GM19372 (cell line): ENCODE results near the gene KRTAP3-1.
"Not testable (repeated sequence)": the region's sequence is repeated elsewhere in the genome, so short reads cannot be mapped to it uniquely, and the experiment has no call there.

Experiments used
- ATAC-seq: cut with Tn5 transposase; IDR thresholded peaks from one replicate; pipeline ENCODE4 v1.9.1; 2021; ENCODE audit warnings: mild to moderate bottlenecking, low read depth, moderate library complexity; ENCODE audit not compliant: unreplicated experiment

Gene KRTAP3-1

DNA sequence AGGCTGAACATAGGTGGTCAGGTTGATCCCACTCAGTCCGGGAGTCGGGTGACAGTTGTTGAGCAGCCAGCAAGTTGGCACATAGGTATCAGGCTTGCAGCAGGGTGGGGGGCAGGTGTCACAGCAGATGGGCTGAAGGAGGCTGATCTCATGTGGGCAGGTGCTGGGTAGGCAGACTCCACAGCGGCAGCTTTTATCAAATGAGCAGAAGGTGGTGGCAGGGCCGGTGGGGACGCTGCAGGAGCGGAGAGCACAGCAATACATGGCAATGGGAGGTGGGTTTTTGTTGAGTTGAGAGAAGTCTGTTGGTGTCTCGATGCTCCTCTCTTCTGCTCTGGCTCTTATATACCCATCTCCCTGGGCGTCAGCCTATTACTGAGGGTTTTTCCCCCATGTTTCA lies at the start of gene KRTAP3-1:
Gene KRTAP3-1 (minus strand): TSS at position 318 of the 400 bp plus-strand sequence. CDS start 54 bp downstream, at position 264.
- no peak for ATAC-seq

DNA sequence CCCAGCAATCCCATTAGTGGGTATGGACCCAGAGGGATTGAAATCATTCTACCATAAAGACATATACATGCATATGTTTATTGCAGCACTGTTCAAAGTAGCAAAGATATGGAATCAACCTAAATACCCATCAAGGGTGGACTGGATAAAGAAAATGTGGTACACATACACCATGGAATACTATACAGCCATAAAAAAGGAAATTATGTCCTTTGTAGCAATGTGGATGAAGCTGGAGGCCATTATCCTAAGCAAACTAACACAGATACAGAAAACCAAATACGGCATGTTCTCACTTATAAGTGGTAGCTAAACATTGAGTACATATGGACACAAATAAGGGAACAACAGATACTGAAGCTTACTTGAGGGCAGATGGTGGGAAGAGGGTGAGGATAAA lies 48.6 kb upstream of the KRTAP3-1 start:
- ATAC-seq: no peak

DNA sequence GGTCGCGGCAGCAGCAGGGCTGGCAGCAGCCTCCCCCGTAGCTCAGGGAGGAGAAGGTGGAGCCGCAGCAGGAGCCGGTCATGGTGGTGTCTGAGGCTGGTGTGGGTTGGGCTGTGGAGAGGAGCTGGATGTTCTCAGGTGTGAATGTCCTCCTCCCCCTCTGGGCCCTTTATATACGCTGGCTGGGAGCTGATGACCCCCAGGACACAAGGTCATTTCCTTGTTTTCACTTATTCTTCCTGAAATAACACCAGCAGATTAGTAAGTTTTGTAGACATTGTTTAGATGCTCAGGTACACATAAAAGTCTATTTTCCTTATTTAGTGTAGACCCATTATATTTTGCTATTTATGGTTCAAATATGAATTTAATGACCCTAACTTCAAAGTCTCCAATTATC lies 46.2 kb upstream of the KRTAP3-1 start, which contains the start of gene KRTAP2-2:
Gene KRTAP2-2 (minus strand): TSS at position 101 of the 400 bp plus-strand sequence. CDS start 19 bp downstream, at position 82.
- ATAC-seq: not testable (repeated sequence)

DNA sequence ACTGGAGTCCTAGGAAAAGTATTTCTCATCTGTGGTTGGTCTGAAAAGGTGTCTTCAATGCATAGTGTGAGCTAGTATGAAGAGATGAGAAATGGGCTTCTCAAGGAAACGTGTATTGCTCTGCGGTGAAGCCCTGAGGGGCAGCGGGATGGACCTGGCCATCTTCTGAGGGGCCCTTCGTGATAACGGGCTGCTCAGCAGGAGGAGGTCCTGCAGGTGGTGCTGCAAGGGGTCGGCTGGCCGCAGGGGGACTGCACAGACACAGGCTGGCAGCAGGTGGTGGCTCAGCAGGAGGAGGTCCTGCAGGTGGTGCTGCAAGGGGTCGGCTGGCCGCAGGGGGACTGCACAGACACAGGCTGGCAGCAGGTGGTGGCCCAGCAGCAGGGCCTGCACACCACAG lies 45.6 kb upstream of the KRTAP3-1 start:
- ATAC-seq: not testable (repeated sequence)

DNA sequence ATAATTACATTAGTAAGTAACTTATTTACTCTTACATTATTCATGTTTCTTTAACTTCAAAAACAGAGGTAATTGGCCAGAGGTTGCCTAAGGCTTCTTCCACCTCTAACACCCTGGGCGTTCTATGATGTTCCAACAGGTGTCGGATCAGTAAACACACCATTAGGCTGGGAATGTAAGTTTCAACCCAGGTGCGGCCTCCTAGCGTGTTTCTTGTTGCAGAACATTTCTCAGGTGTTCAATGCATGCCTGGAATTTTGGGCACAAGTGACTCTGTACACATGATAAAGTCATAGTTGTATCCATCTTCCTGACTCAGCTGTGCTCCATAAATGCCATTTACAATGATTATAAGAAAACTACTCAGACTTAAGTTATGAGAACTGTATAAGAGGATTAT lies 45.1 kb upstream of the KRTAP3-1 start:
- ATAC-seq: no peak

DNA sequence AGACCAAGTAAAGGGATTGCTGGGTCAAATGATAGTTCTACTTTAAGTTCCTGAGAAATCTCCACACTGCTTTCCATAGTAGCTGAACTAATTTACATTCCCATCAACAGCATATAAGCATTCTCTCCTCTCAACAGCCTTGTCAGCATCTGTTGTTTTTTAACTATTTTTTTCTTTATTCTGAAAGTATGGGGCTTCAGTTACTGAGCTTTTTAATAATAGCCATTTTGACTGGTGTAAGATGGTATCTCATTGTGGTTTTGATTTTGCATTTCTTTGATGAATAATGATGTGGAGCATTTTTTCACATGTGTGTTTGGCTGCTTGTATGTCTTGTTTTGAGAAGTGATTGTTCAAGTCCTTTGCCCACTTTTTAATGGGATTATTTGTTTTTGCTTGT lies 43.6 kb upstream of the KRTAP3-1 start:
- ATAC-seq: no peak

DNA sequence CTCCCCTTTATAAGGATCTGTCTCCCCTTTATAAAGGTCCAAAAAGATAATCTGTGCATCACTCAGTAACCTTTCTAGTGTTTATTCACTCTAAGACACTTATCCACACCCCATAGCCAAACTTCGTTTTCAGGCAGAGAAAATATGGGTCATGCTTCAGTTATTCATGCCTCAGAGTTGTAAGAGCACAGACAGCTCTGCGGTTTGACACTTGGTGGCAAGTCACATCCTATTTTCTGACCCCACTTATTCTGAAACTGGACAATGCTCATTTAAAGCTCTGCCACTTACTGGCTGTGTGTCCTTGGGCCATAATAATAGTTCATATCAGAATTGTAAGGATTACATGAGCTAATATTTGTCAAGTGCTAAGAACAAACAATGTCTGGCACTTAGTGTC lies 40.2 kb upstream of the KRTAP3-1 start:
- ATAC-seq: no peak

DNA sequence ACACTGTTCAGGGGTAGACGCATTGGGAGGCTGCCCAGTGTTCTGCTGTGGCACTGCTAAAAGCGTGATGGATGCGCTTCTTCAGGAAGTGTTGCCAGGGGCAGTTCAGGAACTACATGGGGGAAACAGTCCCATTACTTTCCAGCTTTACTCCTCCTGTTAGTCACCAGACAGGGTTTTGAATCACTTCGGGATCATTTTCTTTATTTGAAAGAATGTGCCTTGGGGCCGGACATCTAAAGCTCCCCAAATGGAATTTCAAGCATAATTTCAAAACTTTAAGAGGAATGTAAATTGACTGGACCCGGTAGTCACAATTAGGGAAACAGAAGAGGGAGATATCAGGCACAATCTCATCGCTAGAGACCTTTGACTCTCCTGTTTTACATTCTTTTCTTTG lies 39.5 kb upstream of the KRTAP3-1 start:
- ATAC-seq: no peak

DNA sequence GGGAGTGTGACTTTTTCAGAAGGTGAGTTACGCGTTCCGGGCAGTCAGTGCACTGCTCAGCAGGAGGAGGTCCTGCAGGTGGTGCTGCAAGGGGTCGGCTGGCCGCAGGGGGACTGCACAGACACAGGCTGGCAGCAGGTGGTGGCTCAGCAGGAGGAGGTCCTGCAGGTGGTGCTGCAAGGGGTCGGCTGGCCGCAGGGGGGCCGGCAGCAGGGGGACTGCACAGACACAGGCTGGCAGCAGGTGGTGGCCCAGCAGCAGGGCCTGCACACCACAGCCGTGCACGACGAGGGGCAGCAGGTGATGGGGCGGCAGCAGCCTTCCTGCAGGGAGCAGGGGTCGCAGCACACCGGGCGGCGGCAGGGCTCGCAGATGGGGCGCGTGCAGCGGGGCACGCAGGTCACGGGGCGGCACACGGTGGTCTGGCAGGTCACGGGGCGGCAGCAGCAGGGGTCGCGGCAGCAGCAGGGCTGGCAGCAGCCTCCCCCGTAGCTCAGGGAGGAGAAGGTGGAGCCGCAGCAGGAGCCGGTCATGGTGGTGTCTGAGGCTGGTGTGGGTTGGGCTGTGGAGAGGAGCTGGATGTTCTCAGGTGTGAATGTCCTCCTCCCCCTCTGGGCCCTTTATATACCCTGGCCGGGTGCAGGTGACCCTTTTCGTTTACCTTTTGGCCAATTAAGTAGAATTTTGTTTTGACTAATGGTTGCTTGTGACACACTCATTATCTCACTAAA lies 38.0 kb upstream of the KRTAP3-1 start, which contains the start of gene KRTAP2-1:
Gene KRTAP2-1 (minus strand): TSS at position 582 of the 731 bp plus-strand sequence. CDS start 49 bp downstream, at position 533.
- not testable (repeated sequence) for ATAC-seq

DNA sequence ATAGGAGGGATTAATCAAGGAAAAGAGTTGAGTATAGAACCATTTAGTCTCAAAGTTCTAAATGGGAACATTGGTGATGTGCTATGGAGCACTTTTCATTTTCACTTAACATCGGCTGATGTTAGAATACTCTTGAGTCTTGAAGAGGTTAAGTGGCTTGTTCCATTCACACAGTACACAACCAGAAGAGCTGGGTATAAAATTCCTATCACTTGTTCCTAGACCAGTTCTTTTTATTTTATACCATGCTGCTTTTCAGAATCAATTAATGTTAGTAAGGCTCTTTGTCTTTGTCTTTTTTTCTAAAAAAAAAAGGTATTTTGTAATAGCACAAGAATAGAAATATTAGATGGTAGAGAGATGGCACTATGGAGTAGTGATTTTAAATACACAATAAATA lies 34.0 kb upstream of the KRTAP3-1 start:
- ATAC-seq: no peak

DNA sequence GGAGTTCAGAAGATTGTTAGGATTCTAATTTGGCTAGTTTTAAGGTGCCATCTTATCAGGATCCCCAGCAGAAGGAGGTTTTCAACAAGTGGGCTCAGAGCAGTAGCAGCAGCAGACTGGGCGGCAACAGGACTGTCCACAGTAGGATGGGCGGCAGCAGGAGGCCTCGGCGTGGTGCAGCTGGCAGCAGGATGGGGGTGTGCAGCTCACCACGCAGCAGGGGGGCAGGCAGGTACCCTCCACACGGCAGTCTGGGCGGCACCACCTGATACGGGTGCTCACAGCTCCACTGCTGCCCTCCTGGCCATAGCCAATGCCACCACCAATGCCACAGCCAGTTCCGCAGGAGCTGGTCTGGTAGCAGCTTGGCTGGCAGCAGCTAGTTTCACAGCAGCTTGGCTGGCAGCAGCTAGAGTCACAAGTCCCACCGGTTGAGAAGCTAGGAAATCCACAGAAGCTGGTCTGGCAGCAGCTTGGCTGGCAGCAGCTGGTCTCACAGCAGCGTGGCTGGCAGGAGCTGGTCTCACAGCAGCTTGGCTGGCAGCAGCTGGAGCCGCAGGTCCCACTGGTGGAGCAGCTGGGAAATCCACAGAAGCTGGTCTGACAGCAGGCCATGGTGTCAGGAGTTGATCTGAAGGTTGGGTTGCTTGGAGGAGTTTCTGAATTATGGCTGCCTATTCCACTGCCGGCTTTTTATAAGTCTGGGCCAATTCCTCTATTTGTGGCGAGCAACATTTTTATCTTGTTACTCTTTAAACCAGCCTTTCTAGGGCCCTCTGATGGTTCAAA lies 32.0 kb upstream of the KRTAP3-1 start, which contains the start of gene KRTAP1-1:
Gene KRTAP1-1 (minus strand): TSS at position 668 of the 789 bp plus-strand sequence. CDS start 53 bp downstream, at position 615.
- ATAC-seq: not testable (repeated sequence)

DNA sequence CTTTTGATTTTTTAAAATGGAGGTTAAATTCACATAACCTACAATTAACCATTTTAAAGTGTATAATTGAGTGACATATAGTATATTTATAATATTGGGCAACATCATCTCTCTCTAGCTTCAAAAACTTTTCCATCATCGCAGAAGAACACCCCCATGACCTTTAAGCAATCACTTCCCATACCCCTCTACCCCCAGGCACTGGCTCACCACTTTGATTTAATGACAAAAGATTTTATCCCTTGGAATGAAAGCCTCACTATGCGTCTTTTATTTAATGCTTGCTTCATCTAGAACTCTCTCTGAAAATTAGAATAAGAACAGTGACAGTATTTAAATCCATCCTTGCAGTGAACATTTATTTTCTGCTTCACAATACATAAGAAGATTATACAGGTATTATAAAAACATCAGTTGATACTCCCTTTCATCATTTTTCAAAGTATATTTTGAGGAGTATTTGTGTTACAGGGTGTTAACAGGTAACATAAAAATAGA lies 29.0 kb upstream of the KRTAP3-1 start:
- ATAC-seq: no peak

DNA sequence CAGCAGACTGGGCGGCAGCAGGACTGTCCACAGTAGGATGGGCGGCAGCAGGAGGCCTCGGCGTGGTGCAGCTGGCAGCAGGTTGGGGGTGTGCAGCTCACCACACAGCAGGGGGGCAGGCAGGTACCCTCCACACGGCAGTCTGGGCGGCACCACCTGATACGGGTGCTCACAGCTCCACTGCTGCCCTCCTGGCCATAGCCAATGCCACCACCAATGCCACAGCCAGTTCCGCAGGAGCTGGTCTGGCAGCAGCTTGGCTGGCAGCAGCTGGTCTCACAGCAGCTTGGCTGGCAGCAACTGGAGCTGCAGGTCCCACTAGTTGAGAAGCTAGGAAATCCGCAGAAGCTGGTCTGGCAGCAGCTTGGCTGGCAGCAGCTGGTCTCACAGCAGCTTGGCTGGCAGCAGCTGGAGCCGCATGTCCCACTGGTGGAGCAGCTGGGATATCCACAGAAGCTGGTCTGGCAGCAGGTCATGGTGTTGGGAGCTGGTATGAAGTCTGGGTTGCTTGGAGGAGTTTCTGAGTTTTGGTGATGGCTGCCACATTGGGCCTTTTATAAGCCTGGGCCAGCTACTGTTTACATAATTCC lies 25.5 kb upstream of the KRTAP3-1 start, which contains the start of gene KRTAP1-3:
Gene KRTAP1-3 (minus strand): TSS at position 529 of the 590 bp plus-strand sequence. CDS start 53 bp downstream, at position 476.
- ATAC-seq: not testable (repeated sequence)

DNA sequence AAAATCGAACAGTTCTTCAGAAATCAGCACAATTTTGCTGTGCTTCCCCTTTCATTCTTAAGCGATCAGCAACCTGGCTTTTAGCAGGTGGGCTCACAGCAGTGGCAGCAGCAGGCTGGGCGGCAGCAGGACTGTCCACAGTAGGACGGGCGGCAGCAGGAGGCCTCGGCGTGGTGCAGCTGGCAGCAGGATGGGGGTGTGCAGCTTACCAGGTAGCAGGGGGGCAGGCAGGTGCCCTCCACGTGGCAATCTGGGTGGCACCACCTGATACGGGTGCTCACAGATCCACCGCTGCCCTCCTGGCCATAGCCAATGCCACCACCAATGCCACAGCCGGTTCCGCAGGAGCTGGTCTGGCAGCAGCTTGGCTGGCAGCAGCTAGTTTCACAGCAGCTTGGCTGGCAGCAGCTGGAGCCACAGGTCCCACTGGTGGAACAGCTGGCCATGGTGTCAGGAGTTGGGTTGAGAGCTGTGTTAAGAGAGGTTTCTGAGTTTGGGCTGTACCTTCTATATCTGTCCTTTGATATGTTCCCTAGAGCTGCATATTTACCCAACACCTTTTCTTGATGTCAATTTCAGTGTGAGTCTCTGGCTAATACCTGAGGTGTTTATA lies 20.8 kb upstream of the KRTAP3-1 start, which contains the start of gene KRTAP1-4:
Gene KRTAP1-4 (minus strand): TSS at position 563 of the 613 bp plus-strand sequence. CDS start 117 bp downstream, at position 446.
- ATAC-seq: no peak

DNA sequence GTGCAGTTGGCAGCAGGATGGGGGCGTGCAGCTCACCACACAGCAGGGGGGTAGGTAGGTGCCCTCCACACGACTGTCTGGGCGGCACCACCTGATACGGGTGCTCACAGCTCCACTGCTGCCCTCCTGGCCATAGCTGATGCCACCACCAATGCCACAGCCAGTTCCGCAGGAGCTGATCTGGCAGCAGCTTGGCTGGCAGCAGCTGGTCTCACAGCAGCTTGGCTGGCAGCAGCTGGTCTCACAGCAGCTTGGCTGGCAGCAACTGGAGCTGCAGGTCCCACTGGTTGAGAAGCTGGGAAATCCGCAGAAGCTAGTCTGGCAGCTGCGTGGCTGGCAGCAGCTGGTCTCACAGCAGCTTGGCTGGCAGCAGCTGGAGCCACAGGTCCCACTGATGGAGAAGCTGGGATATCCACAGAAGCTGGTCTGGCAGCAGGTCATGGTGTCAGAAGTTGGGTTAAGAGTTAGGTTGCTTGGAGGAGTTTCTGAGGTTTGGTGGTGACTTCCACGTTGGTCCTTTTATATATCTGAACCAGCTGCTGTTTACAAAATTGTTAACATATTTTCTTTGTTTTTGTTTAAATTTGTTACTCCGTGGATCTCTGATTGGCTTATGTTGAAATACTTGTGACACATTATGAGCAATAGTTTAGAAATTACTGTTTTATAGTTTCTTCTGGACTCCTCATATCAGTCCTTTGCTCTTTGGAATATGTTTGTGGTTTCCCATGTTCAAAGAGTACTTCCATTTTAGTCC lies 18.0 kb upstream of the KRTAP3-1 start, which contains the start of gene KRTAP1-5:
Gene KRTAP1-5 (minus strand): TSS at position 494 of the 757 bp plus-strand sequence. CDS start 53 bp downstream, at position 441.
- ATAC-seq: no peak

DNA sequence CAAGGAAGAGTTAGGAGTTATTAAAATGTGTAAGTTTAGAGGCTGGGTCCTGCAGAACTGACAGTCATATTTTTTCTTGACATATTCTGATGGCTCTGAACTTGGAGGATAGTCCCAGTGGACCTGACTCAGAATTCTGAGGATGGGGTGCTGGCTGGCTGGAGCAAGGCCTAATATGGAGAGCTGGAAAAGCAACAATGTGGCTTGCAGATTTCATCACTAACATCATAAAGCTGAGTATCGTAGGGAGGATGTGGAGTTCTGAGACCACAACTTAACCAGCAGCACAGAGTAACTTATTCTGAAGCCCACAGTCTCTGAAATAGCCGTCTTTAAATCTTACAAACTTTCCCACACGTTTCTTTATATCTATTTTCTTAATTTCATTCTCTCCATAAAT lies 15.8 kb upstream of the KRTAP3-1 start:
- no peak for ATAC-seq

DNA sequence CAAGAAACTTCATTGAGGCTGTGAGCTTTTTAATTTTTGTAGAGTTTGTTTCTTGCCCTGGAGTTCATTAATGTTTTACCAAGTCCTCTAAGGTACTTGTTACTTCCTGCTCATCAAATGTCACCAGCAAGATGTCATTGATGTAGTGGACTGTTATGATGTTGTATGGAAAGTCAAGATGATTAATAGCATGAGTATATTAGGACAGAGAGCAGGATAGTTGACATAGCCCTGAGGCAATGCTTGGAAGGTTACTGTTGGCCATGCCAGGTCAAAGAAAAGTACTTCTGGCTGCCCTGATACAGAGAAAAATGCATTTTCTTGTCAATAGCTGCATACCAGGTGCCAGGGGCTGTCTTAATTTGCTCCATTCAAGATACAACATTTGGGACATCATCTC lies 11.4 kb upstream of the KRTAP3-1 start:
- ATAC-seq: no peak

DNA sequence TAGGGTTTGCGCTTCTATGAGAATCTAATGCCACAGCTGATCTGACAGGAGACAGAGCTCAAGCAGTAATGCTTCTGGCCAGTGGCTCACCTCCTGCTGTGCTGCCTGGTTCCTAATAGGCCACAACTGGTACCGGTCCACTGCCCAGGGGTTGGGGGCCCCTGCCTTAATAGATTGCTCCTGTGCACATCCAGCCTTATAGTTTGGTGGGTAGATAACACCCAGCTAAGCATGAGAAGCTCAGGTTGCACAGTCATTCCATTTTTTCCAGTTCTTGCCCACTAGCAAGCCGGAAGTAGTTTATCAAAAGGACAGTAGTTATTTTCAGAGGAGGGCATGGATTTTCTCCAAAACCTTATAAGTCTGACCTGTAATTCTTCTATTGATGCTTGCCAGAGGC lies 10.5 kb upstream of the KRTAP3-1 start:
- no peak for ATAC-seq

DNA sequence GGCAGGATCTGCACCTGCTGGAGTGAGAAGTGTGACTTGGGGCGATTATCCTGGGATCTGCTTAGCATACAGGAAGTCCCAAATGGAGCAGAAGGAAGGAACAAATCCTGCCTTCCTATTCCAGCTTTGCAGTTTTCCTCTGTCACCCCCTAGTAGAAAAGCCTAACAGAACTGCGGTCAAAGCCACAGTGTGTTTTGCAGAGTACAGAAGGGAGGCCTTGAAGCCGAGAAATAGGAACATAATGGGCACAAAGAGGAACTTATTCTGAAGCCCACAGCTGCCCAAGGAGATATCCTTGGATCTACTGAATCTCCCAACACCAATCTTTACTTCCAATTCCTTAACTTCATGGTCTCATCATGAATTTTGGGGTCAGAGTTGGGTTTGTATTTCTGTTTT lies 9.6 kb upstream of the KRTAP3-1 start:
- no peak for ATAC-seq
